Natural killer cell (primary cell): ENCODE measurements around the gene TMEM63B. TPM values are rescaled to one million over a fixed set of nuclear protein-coding genes. Genes with fewer than 3 reads are reported as not detected.

ENCODE experiments used
- ATAC-seq, 3 donors: fragments of 150-1000 bp in 2 of 3; fragments of 200-7000 bp in 1 of 3; cut with Tn5 transposase; 1 replicate in 1 of 3; 2 replicates in 2 of 3; pipeline ENCODE4 v1.10.0; 2021; ENCODE audit warnings: mild to moderate bottlenecking in 2 of 3, moderate library complexity in 2 of 3
- DNase-seq, 2 donors: peaks; one replicate each; pipeline versions ENCODE4 v3.0.0 to v3.0.0-alpha.2; 2013 to 2021; ENCODE audit warnings: mixed read lengths in 1 of 2
- H3K27ac ChIP-seq: one replicate; pipeline ENCODE4 v1.5.1; 2013; ENCODE audit warnings: mild to moderate bottlenecking, low read length
- H3K27me3 ChIP-seq: one replicate; pipeline ENCODE4 v1.6.1; 2013; ENCODE audit warnings: low read length; ENCODE audit not compliant: control insufficient read depth, insufficient read depth
- H3K36me3 ChIP-seq: one replicate; pipeline ENCODE4 v1.6.1; 2013; ENCODE audit warnings: low read length; ENCODE audit not compliant: control insufficient read depth, insufficient read depth
- H3K4me1 ChIP-seq: one replicate; pipeline ENCODE4 v1.6.1; 2013; ENCODE audit warnings: low read length; ENCODE audit not compliant: control insufficient read depth, insufficient read depth
- H3K4me3 ChIP-seq: one replicate; pipeline ENCODE4 v1.5.1; 2013; ENCODE audit warnings: low read length
- H3K9me3 ChIP-seq: one replicate; pipeline ENCODE4 v1.6.1; 2013; ENCODE audit warnings: low read length; ENCODE audit not compliant: control insufficient read depth, insufficient read depth
- H3K27ac Mint-ChIP-seq, 2 donors: one replicate each; pipeline ENCODE4 v1.8.0; 2022; ENCODE audit warnings: mild to moderate bottlenecking in 2 of 2, mixed read lengths in 2 of 2, moderate library complexity in 1 of 2
- H3K27me3 Mint-ChIP-seq, 2 donors: one replicate each; pipeline ENCODE4 v1.8.0; 2022; ENCODE audit warnings: low read depth in 2 of 2, mixed read lengths in 2 of 2
- H3K36me3 Mint-ChIP-seq: one replicate; pipeline ENCODE4 v1.8.0; 2022; ENCODE audit warnings: mixed read lengths
- H3K4me1 Mint-ChIP-seq, 2 donors: one replicate each; pipeline ENCODE4 v1.8.0; 2022; ENCODE audit warnings: mixed read lengths in 2 of 2
- H3K4me3 Mint-ChIP-seq: one replicate; pipeline ENCODE4 v1.8.0; 2022; ENCODE audit warnings: mild to moderate bottlenecking, moderate library complexity, mixed read lengths
- H3K9me3 Mint-ChIP-seq, 2 donors: one replicate each; pipeline ENCODE4 v1.8.0; 2022; ENCODE audit warnings: mixed read lengths in 2 of 2
- CTCF ChIP-seq: fragments of 200-600 bp; IDR thresholded peaks from one replicate; pipeline ENCODE4 v1.8.0; 2022; ENCODE audit warnings: antibody characterized with exemption
- WGBS: methylation state at CpG from one replicate; pipeline ENCODE4 v1.1.7; 2013; ENCODE audit warnings: missing lambda C conversion rate; ENCODE audit not compliant: insufficient coverage; 5-methylcytosine and 5-hydroxymethylcytosine counted together
- intact Hi-C: fragments of 100-400 bp; cut with micrococcal nuclease; formaldehyde crosslinking; loops from one replicate; pipeline ENCODE4 v1.14.2; 2022
- total RNA-seq, 4 donors: library from RNA; stranded (reverse); fragments of 120-200 nt in 1 of 4; gene quantifications; one replicate each; pipeline versions ENCODE4 v1.2.3 to v1.2.4, GENCODE V29; 2013 to 2022

Gene TMEM63B
- total RNA-seq, 3 donors from 2014 or later (not counting 1 experiment from before 2014, with no cell fraction given), result 24.7 to 30.8 (median 28.1) TPM

- DNase-seq (no peak), ATAC-seq (no peak)
- Histone ChIP-seq H3K9me3 (no peaks in the 10 kb centered on the region), H3K4me3 (no peak overlapping the region), H3K4me1 (peaks cover 22% of the 10 kb centered on the region), H3K27me3 (no peaks in the 10 kb centered on the region), H3K27ac (no peak overlapping the region), H3K36me3 (no peaks in the 10 kb centered on the region)
- no peak overlapping the region for H3K4me3 Mint-ChIP-seq
- intact Hi-C loops, result no loop called here
- WGBS, result 88% methylated on average over 11 of the region's 15 CpGs
- H3K36me3 Mint-ChIP-seq, result no peaks in the 10 kb centered on the region
- H3K9me3 Mint-ChIP-seq, result no peaks in the 10 kb centered on the region
- H3K27ac Mint-ChIP-seq, result peak overlapping the region in 1 of 2 donors; percentile 76
- H3K27me3 Mint-ChIP-seq, result peaks cover 3 to 6% of the 10 kb centered on the region in 2 donors
- peaks cover 12 to 23% of the 10 kb centered on the region in 2 donors for H3K4me1 Mint-ChIP-seq
- no peak for TF ChIP-seq CTCF
Measured at GRCh38 chr6:44176130-44176761, 48.9 kb downstream of the TMEM63B start.

- Mint-ChIP-seq H3K4me3 (peak overlapping the region; percentile 61), H3K27ac (peak overlapping the region; percentile 54 to 76), H3K9me3 (no peaks in the 10 kb centered on the region), H3K27me3 (peaks cover 3 to 6% of the 10 kb centered on the region in 2 donors), H3K36me3 (no peaks in the 10 kb centered on the region), H3K4me1 (peaks cover 12 to 23% of the 10 kb centered on the region in 2 donors)
- no peak overlapping the region for H3K27ac ChIP-seq
- no peaks in the 10 kb centered on the region for H3K9me3 ChIP-seq
- intact Hi-C loops, result no loop called here
- no peak for TF ChIP-seq CTCF
- ATAC-seq (peak; percentile 81 to 90 (median 90)), DNase-seq (peak; percentile 62 to 65)
- H3K27me3 ChIP-seq, result no peaks in the 10 kb centered on the region
- H3K4me3 ChIP-seq, result no peak overlapping the region
- WGBS, result 8% methylated on average over 24 of the region's 24 CpGs
- H3K36me3 ChIP-seq, result no peaks in the 10 kb centered on the region
- H3K4me1 ChIP-seq, result peaks cover 22% of the 10 kb centered on the region
Measured at GRCh38 chr6:44176762-44177509, 49.6 kb downstream of the TMEM63B start.

- no peaks in the 10 kb centered on the region for H3K36me3 ChIP-seq
- no peak overlapping the region for H3K4me3 ChIP-seq
- peaks cover 21% of the 10 kb centered on the region for H3K4me1 ChIP-seq
- Mint-ChIP-seq H3K27me3 (peaks cover 0 to under 1% of the 10 kb centered on the region in 2 donors), H3K27ac (peak overlapping the region; percentile 54 to 76), H3K4me3 (peak overlapping the region; percentile 64), H3K36me3 (no peaks in the 10 kb centered on the region), H3K4me1 (peaks cover 7 to 20% of the 10 kb centered on the region in 2 donors), H3K9me3 (no peaks in the 10 kb centered on the region)
- WGBS, result 92% methylated on average over 13 of the region's 13 CpGs
- H3K9me3 ChIP-seq, result no peaks in the 10 kb centered on the region
- TF ChIP-seq CTCF, result no peak
- H3K27me3 ChIP-seq, result no peaks in the 10 kb centered on the region
- intact Hi-C loops, result no loop called here
- DNase-seq (no peak), ATAC-seq (no peak)
- H3K27ac ChIP-seq, result no peak overlapping the region
Measured at GRCh38 chr6:44177691-44178423, 50.5 kb downstream of the TMEM63B start.
